Eye (tissue), 1 donor: ENCODE results near the gene CACNA1C.
"Not testable (repeated sequence)": the region's sequence is repeated elsewhere in the genome, so short reads cannot be mapped to it uniquely, and the experiment has no call there.

ENCODE experiments used
- DNase-seq: peaks from one replicate; pipeline ENCODE4 v3.0.0-alpha.2; 2015

Gene CACNA1C

DNA sequence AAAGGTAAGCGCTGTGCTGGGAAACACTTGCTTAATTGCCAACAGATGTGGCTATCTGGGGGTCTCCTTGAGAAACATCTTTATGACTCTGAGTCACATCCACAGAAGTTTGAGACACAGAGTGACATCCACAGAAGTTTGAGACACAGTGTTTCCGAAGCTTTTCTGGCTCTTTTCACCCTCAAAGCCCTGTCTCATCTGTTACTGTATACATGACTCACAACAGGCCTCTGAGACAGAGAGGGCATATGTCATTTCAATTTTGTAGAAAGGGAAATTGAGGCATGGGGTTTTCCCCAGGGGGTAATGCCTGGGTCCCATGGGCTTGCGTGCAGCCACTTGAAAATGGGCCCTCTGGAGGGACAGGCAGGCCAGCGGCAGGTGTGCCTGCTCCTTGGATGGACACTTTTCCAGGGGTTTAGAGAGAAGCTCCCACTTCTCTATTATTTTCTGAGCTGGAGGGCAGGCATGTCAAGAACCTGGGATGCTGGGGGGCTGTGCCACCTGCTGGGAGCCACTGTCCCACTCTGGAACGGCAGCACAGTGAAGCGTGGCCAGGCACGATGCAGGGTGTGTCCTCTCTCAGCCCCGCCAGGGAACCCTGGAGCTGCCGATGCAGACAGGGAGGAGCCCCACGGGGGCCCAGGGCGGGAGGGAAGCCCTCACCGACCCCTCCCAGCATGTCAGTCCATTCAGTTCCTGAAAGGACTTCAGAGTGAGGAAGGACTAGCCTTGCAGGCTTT, 630.7 kb downstream of the CACNA1C start:
- no peak for DNase-seq

GRCh38 chr12:2684026-2684325, 631.2 kb downstream of the CACNA1C start:
- not testable (repeated sequence) for DNase-seq

DNA sequence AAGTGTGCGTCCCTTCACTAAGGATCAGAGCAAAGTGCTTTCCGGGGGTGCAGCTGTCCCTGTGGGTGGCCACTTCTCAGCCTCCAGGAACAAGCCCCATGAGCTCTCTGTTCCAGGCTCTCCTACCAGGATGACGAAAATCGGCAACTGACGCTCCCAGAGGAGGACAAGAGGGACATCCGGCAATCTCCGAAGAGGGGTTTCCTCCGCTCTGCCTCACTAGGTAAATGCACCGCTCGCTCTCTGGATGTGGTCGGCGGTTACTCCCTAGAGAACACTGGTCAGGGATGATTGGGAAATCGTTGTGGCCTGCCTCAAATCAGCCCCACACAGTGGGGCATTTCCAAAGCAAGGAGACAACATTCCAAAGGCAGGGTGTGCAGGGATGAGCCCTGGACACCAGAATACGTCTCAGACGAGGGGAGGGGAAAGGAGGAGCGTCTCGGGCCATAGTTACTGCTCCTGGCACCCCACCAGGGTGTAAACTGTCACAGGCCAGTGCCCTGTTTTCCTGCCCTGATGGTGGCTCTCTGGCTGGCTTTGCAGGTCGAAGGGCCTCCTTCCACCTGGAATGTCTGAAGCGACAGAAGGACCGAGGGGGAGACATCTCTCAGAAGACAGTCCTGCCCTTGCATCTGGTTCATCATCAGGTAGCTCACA, 633.0 kb downstream of the CACNA1C start:
- not testable (repeated sequence) for DNase-seq

DNA sequence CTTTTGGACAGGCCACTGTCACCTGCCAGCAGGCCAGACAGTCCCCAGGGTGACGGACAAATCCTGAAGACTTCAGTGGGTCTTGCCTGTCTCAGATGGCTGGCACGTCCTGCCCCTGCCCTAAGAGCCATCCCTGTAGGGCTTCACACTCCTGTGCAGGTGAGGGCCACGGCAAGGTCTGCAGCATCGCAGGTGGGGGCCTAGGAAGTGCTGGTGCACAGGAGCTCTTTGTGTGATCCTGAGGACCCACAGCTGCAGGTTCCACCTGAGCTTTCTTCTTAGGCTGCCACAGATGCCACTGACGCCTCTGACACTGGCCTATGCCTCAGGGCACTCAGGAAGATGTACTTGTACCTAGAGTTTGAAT, 633.5 kb downstream of the CACNA1C start:
- DNase-seq: no peak

- DNase-seq: no peak
Observed at GRCh38 chr12:2687058-2687457, 634.3 kb downstream of the CACNA1C start.

DNA sequence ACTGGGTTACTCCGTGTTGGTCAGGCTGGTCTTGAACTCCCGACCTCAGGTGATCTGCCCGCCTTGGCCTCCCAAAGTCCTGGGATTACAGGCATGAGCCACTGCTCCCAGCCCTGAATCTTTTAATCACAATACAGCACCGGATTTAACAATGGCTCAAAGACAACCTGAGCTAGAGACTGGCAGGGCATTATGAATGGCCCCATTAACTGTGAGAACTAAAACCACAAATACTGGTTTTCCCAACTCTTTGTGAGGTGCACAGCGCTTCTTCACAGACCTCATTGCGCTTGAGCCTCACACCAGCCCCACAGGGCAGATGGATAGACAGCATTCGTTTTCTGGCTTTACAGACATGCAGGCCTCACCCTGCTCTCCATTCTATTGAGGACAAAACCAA, 634.9 kb downstream of the CACNA1C start:
- DNase-seq: no peak

GRCh38 chr12:2688381-2688931, 635.7 kb downstream of the CACNA1C start:
- no peak for DNase-seq

DNA sequence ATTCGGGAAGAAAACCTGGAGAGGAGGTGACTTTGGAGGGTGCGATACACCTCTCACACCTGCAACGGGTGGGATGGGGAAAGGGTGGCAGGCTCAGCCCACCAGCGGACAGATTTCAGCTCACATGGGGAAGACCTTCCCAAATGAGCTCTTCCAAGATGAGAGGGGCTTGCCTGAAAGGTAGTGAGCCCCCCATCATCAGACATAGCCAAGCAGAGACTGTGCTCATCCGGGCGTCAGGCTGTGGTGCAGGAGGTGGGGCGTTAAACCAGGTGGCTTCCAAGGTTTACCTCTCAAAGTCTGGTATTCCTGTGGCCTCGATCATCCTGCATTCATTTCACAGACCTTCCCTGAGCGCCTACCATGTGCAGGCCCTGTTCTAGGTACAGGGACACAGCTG, 636.6 kb downstream of the CACNA1C start:
- DNase-seq: no peak

GRCh38 chr12:2689879-2690278, 637.1 kb downstream of the CACNA1C start:
- DNase-seq: no peak

GRCh38 chr12:2690348-2691005, 637.7 kb downstream of the CACNA1C start:
- no peak for DNase-seq

- peak; percentile 88 for DNase-seq
Observed at GRCh38 chr12:2691006-2691344, 638.2 kb downstream of the CACNA1C start.

DNA sequence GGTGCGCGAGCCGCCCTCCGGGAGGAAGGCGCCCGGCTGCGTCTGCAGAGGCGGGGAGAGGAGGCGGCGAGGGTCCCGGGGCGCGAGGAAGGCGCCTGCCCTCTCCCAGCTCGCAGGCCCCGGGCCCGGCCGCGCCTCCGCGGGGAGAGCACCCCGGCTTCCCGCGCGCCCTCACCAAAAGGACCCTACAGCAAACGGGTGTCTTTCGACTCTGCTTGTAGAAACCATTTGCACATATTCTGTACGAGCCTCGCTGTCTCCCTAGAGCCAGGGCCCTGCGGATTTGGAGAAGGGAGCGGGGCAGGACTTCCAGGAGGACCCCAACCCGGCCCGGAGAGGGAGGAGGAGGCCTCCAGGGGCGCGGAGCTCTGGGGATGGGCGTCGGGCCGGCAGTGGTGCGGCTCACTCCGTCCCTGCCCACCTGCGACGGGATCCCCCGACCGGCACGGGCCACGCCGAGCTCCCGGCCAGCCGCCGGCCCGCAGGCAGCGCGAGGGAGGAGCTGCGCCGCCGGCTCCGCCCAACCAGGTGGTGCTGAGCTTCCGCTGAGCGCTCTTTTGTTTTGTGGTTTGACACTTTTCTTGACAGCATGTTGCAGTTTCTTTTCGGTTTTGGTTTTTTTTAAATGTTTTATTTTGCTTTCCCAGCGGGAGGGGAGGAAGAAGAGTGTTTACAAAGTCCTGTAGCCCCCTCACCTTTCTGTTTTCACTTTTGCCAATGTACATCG, 638.7 kb downstream of the CACNA1C start:
- DNase-seq: peak; percentile 75

DNA sequence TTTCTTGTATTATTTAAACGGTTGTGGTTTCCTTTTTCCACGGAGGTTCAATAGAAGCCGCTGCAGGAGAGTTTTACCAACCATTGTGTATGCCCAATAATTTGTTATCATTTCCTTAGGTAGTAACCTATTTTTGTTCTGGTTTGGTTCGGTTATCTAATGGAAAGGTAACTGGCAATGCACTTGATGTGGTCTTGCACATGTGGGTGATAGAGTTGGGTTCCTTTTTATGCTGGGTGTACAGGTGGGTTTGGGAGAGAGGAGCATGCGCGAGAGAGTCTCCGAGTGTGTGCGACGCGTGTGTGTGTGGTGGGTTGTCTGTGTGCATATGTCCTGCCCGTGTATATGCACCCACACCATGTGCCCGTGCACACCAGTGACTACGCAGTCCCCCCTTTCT, 639.3 kb downstream of the CACNA1C start:
- DNase-seq: no peak

DNA sequence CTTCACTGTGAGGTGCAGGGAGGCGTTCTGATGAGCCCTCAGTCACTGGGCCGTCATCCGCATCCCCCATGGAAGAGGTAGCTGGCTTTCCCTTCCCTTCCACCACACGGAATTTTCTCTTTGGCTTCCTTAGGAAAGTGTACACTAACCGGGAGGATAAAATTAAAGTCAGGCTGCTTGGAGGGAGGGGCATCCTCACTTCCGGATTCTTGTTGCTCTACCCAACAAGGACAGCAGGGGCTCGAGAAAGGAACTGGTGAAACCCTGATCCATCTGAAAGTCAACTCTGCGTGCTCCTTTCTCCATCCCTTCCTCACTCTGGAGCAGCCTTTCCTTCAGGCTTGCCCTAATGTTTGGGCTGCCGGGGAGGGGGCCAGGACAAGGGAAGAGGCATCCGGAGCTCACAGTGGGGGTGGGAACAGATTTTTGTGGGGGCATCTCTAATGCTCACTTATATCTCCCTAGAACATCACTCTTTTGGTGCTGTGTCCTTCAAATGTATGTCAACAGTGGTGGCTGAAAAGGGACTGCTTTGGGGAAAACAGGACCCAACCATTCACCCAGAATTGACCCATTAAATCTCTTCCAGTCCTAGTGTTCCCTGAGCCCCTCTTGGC, 640.6 kb downstream of the CACNA1C start:
- DNase-seq: no peak

DNA sequence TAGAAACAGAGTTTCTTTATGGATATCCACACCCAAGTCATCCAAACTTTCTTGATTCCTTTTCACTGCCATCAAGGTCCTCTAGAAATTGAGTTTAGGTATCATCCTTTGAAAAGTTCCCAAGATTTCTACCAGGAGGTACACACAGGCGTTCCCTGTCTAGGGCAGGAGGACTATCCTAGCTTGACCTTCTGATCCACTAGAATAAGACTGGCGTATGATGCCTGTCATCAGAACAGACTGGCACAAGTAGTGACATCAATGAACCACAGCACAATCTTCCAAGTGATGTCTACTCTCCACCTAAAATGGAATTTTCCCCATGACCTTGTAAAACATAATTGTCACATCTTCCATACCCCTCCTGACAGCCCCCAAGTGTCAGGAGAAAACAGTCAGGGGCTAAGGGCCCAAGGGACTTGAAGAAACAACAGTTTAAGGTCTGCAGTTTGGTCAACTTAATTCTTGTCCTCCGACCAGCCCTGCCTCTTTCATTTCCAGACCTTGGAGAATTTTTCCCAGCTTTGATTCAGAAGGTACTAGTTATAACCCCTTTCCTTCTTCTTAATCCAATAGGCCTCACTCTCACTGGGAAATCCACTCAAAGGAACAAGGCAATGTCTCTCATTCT, 641.3 kb downstream of the CACNA1C start:
- no peak for DNase-seq

- DNase-seq: no peak
Observed at GRCh38 chr12:2696136-2696535, 643.3 kb downstream of the CACNA1C start.

DNA sequence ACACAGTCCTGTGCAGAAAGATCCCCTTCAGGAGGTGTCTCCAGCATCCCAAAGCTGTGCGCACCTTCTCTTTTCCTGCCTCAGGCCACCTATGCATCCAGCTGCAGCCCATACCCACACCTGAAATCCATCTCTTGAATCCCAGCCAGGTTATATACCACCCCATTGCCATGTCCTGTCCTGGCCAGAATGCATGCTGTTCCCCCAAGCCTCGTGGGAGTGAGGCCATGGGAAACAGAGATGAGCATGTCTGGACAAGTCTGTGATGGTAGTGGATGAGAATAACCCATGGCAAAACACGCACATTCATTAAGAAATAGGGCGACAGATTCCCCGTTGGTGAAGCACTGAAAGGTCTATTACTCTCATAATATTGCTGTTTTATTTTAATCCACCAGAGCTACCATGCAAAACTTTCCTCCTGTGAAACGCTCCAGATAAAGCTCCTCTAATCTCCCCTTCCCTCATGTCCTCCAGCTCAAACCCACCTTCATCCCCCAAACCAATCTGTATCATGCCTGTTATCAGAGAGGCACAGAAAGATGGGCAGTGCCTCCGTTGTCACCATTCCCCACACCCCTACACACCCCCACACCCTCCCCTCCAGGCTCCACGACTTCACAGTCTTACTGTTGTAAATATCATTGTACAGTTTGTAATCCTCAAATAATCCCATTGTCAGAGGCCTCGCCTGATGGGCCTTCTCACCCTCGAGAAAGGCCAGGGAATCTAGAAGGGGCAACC, 644.4 kb downstream of the CACNA1C start:
- no peak for DNase-seq

DNA sequence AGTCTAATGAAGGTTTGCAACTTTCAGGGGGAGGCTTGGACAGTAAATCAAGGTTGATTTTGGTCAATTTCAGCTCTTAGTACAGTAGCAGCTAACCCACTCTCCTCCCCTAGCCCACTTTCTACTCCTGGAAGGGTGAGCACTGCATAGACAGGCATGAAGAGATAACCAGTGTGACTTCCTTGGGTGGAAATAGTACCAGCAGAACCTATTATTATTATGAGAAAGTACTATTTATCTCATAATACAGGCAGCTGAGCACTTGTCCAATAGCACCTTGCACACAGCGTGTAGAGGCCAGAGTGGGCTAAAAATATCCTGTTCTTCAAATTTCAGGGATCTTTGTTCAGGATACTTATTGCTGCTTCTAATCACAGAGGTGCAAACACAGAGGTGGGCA, 645.8 kb downstream of the CACNA1C start:
- DNase-seq: no peak

GRCh38 chr12:2710701-2711100, 657.9 kb downstream of the CACNA1C start:
- no peak for DNase-seq

GRCh38 chr12:2719392-2719791, 666.6 kb downstream of the CACNA1C start:
- DNase-seq: no peak

- no peak for DNase-seq
Observed at GRCh38 chr12:2722806-2723205, 670.0 kb downstream of the CACNA1C start.

- no peak for DNase-seq
Observed at GRCh38 chr12:2732290-2732689, 679.5 kb downstream of the CACNA1C start.
